ENCODE measurements around the gene WNK1.

GRCh38 chr12:868722-869121 is 116.3 kb downstream of the WNK1 start:
- no peak for TF ChIP-seq CTCF (IDR thresholded peaks at IDR 0.05)
- TF ChIP-seq POLR2A (IDR thresholded peaks at IDR 0.05), result no peak

Measured in breast epithelium (tissue), 3 donors.